Central memory CD4-positive, alpha-beta T cell (primary cell): ENCODE measurements around the gene HTR3B.
A peak's percentile ranks its signal among the peaks of the same experiment; 100 is the strongest.
"Not testable (repeated sequence)": the region's sequence is repeated elsewhere in the genome, so short reads cannot be mapped to it uniquely, and the experiment has no call there.

Experiments
- DNase-seq: peaks from one replicate; pipeline ENCODE4 v3.0.0; 2022
- total RNA-seq, 3 experiments: gene quantifications; one replicate each; lab custom pipeline; 2026; lab: John Stamatoyannopoulos, UW

The HTR3B gene
- total RNA-seq = 0 reads per million in 3 experiments

GRCh38 chr11:113904379-113905101, at the start of gene HTR3B:
HTR3B (plus strand) TSS chr11:113904796; CDS start chr11:113904934, 138 bp downstream.
- no peak for DNase-seq

DNA sequence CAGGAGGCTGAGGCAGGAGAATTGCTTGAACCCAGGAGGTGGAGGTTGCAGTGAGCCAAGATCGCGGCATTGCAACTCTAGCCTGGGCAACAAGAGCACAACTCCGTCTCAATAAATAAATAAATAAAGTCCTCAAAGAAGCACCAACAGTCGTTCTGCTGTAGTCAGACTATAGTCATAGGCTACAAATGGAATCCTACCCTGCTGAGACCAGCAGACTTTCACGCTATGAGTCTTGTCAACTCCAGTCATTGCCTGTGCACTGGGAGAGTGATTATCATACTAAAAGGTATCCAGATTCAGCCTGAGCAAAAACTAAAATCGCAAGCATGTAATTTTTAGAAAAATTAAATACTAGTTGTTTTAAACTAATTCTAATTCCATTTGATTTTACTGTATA, 48.8 kb upstream of the HTR3B start:
- no peak for DNase-seq

DNA sequence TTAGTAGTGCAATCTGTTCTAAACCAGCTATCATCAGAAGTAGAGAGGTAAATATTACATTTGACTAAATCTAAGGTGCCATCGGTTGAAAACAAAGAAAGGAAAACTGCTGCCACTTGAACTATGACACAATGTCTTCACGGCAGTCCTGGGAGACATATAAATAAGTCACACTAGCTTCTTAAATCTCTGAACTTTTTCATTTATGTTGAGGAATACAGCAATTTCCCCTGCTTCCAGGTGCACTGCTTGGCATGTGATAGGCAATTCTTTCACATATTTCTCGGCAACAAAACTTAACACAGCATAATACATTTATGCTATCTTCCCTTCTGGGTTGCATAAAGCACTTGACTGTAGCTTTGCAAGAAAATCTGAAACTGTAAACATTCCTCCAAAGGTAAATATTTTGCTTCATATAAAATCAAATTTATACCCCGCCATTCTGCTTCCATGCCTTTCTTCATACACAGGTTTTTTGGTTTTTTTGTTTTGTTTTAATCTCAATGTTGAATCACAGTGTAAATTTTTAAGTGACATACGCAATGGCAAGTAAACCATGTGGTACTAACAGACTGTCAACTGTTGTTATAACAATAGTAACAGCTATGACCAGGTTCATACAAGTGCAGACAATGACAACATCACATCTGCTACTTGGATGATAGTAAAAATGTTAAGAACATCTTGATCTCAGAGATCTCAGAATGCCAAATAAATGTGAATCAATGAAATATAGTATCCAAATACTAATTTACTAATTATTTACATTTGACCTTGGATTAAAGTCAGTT, 47.4 kb upstream of the HTR3B start:
- no peak for DNase-seq

- no peak for DNase-seq
Observed at GRCh38 chr11:113859665-113860064, 44.9 kb upstream of the HTR3B start.

DNA sequence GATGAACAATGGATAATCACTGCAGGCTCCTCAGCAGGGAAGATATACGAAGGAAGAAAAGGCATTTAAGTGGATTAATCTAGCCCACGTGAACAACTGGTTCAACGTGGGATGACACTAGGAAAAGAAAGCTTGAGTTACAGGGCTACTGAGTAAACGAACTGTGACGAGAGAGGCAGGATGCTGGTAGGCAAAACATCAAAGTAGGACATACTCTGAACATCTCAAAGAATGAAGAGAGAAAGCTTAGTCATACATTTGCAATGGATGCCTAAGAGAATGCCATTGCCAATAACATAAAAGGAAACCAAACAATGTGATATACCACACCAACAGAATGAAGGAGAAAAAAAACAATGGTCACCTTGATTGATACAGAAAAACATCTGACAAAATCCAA, 42.2 kb upstream of the HTR3B start:
- DNase-seq = no peak

DNA sequence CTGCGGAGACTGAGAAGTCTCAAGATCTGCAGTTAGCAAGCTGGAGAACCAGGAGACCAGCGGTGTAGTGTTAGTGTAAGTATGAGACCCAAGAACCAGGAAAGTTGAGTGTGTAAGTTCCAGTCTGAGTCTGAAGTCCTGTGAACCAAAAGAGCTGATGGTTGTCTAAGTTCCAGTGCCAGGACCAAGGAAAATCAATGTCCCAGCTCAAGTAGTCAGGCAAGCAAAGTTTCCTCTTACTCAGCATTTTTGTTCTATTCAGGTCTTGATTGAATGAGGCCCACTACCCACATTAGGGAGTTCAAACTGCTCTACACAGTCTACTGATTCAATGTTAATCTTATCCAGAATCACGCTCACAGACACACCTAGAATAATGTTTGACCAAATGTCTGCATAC, 40.2 kb upstream of the HTR3B start:
- DNase-seq = no peak

DNA sequence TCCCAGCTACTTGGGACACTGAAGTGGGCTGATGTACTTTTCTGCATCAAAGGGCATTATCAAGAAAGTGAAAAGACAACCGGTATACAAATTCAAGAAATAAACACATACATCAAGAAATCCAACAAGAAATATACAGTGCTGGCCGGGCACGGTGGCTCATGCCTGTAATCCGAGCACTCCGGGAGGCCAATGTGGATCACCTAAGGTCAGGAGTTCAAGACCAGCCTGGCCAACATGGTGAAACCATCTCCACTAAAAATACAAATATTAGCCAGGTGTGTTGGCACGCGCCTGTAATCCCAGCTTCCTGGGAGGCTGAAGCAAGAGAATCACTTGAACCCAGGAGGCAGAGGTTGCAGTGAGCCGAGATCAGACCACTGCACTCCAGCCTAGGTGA, 38.7 kb upstream of the HTR3B start:
- DNase-seq = no peak

GRCh38 chr11:113867843-113868503, 36.6 kb upstream of the HTR3B start:
- no peak for DNase-seq

DNA sequence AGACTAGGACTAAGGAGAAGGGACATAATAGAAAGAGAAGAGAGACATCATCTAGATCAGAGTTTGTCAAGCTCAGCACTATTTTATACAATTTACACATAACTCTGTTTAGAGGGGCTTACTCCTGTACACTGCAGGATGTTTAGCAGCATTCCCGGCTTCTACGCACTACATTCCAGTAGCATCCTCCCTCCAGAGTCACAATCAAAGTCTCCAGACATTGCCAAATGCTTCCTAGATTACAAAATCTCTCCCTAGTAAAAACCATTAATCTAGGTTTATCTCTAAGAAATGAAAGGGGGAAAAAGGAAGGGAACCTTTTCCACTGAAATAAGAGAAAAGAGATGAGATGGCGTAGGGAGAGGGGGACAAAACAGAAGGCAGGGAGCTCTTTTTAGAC, 33.3 kb upstream of the HTR3B start:
- DNase-seq = no peak

- no peak for DNase-seq
Observed at GRCh38 chr11:113873236-113873626, 31.4 kb upstream of the HTR3B start.

- no peak for DNase-seq
Observed at GRCh38 chr11:113874096-113874495, 30.5 kb upstream of the HTR3B start.

DNA sequence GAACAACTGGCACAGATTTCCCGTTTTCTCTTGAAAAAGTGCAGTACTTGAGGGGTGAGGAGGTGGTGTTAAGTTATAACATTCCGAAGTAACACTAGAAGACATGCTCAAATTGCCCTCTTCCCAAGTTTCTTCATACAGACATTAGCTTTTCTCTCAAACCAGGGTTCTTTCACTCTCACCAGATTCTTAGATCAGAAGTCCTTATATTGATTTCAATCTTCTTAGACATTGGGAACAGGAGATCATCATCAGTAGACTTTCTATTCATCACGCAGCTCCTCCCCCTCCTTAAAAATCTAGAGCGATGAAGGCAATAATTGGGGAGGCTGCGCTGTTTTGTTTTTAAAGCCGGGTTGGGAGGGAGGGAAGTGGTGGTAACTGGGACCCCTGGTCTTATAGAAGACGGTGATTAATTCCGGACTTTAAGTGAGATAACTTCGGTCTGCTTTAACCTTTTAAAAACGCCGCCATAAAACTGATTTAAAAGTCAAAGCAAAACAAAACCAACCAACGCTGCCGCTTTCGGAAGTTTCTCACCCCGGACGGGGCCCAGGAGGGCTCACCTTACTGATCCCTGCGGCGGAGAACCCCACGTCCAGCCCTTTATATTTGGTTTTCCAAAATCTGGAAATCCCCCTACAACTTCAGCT, 29.9 kb upstream of the HTR3B start:
- DNase-seq = no peak

GRCh38 chr11:113875234-113876073, 29.1 kb upstream of the HTR3B start, which contains the start of gene USP28:
USP28 (minus strand) TSS chr11:113875572; CDS start chr11:113875501, 71 bp downstream.
- DNase-seq = peak; percentile 70

GRCh38 chr11:113876074-113876797, 28.4 kb upstream of the HTR3B start:
- DNase-seq = peak; percentile 0

GRCh38 chr11:113876798-113877669, 27.6 kb upstream of the HTR3B start:
- DNase-seq = peak; percentile 1

DNA sequence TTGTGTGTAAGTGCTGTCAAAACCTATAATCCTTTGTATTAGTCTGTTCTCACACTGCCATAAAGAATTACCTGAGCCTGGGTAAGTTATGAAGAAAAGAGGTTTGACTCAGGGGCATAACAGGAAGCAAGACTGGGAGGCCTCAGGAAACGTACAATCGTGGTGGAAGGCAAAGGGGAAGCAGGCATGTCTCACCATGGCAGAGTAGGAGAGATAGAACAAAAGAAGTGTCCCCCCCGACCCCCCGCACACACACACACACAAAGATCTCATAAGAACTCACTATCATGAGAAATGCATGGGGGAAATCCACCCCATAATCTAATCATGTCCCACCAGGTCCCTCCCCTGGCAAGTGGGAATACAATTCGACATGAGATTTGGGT, 26.9 kb upstream of the HTR3B start:
- DNase-seq = no peak

DNA sequence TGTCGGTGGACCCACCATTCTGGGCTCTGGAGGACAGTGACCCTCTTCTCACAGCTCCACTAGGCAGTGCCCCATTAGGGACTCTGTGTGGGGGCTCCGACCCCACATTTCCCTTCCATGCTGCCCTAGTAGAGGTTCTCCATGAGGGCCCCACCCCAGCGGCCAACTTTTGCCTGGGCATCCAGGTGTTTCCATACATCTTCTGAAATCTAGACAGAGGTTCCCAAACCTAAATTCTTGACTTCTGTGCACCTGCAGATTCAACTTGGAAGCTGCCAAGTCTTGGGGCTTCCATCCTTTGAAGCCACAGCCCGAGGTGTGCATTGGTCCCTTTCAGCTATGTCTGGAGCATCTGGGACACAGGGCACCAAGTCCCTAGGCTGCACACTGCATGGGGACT, 25.1 kb upstream of the HTR3B start:
- not testable (repeated sequence) for DNase-seq

DNA sequence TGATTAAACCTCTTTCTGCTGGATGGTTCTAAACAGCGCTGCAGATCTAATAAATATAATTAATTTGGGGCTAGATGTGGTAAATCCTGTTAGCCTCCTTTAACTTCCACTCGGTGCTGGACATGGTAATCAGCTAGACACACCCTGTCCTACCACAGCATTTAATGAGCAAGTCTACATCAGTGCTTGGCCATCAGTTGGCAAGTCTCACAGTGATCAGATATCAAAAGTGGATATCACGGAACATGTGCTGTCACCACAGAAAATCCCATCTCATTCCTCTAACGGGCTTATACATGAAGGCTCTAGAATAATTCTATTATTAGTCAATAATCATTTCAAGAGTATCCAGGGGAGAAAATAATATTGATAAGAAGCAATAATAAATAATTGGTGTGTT, 23.6 kb upstream of the HTR3B start:
- DNase-seq = no peak

DNA sequence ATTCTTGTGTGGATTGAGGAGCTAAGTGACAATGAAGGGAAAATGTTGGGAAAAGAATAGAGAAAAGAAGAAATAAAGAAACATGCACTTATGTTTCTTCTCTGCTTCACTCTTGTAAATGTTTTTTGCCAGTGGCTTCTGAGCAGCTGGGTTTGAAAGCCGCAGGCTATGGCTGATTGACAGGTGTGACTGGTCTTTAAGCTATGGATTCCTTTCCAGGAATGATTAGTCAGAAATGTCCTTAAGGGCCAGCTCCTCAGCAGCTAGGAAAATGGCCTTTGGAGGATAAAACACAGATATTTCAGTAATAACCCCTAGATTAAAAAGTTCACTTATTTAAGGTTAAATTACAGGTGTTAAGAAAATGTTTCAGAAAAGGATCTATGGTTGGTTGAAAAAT, 22.7 kb upstream of the HTR3B start:
- DNase-seq = no peak

DNA sequence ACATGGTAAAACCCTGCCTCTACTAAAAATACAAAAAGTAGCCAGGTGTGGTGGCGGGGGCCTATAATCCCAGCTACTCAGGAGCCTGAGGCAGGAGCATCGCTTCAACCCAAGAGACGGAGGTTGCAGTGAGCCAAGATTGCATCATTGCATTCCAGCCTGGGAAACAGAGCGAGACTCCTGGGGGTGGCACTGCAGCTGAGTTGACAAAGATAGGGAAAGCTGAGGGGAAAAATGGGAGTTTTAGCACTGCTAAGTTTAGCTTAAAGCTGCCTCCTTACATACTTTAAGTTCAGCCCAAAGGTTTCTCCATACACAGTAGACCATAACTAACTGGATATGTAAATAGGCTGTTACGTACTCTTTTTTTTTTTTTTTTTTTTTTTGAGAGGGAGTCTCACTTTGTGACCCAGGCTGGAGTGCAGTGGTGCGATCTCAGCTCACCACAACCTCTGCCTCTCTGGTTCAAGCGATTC, 20.2 kb upstream of the HTR3B start:
- DNase-seq = no peak
